T-cell (primary cell): ENCODE data around the gene EMP1. TPM values are rescaled to one million over a fixed set of nuclear protein-coding genes. Genes with fewer than 3 reads are reported as not detected.

Experiments
- ATAC-seq, 4 experiments: fragments of 200-7000 bp in 3 of 4; fragments of 150-1000 bp in 1 of 4; cut with Tn5 transposase; replicated peaks in 1 of 4; 1 replicate in 3 of 4; 2 replicates in 1 of 4; pipeline ENCODE4 v1.10.0; 2021; ENCODE audit warnings: moderate library complexity in 3 of 4, mild to moderate bottlenecking in 2 of 4, moderate number of reproducible peaks in 1 of 4
- CTCF ChIA-PET, 2 donors: fragments of 300-600 bp; sonication (Branson Sonifier 250); formaldehyde crosslinking; loops; one replicate each; lab custom pipeline; 2022; ENCODE audit warnings: antibody characterized with exemption in 2 of 2; lab: Charles Lee
- POLR2A ChIA-PET, 2 donors: fragments of 300-600 bp; sonication (Branson Sonifier 250); formaldehyde crosslinking; loops; one replicate each; lab custom pipeline; 2022; ENCODE audit warnings: antibody characterized with exemption in 2 of 2; lab: Charles Lee
- DNase-seq, 35 experiments: peaks; one replicate each; pipeline versions ENCODE4 v3.0.0 to v3.0.0-alpha.2; 2013 to 2023
- H3K27ac ChIP-seq: one replicate; pipeline ENCODE4 v1.5.1; 2013; ENCODE audit warnings: low read length
- H3K27me3 ChIP-seq, 2 experiments: replicated peaks in 1 of 2; 1 replicate in 1 of 2; 2 replicates in 1 of 2; pipeline versions ENCODE4 v1.6.1 to v1.7.0; 2013; ENCODE audit warnings: low read length in 1 of 2, mixed read lengths in 1 of 2; ENCODE audit not compliant: control insufficient read depth in 2 of 2, insufficient read depth in 2 of 2; ENCODE audit errors: extremely low read depth in 1 of 2
- H3K36me3 ChIP-seq, 2 donors: 1 replicate in 1 of 2; 2 replicates in 1 of 2; pipeline versions ENCODE4 v1.6.1 to v1.7.0; 2013; ENCODE audit warnings: low read length in 1 of 2; ENCODE audit not compliant: control insufficient read depth in 2 of 2, insufficient read depth in 1 of 2; ENCODE audit errors: extremely low read depth in 1 of 2
- H3K4me1 ChIP-seq, 2 experiments: 1 replicate in 1 of 2; 2 replicates in 1 of 2; pipeline versions ENCODE4 v1.6.1 to v1.7.0; 2013; ENCODE audit warnings: low read length in 2 of 2, mixed read lengths in 1 of 2; ENCODE audit not compliant: insufficient read depth in 2 of 2, control insufficient read depth in 1 of 2; ENCODE audit errors: extremely low read depth in 1 of 2
- H3K4me3 ChIP-seq, 2 donors: 1 replicate in 1 of 2; 2 replicates in 1 of 2; pipeline versions ENCODE4 v1.5.1 to v1.7.0; 2013; ENCODE audit warnings: mild to moderate bottlenecking in 2 of 2, low read length in 1 of 2, moderate library complexity in 1 of 2; ENCODE audit not compliant: control insufficient read depth in 1 of 2; ENCODE audit errors: extremely low read depth in 1 of 2
- H3K9me3 ChIP-seq: 2 replicates; pipeline ENCODE4 v1.7.0; 2013
- H3K27ac Mint-ChIP-seq, 2 donors: one replicate each; pipeline ENCODE4 v1.8.0; 2020 to 2021; ENCODE audit warnings: mild to moderate bottlenecking in 2 of 2, mixed read lengths in 2 of 2
- H3K27me3 Mint-ChIP-seq, 2 donors: one replicate each; pipeline ENCODE4 v1.8.0; 2021 to 2022; ENCODE audit warnings: mixed read lengths in 2 of 2
- H3K36me3 Mint-ChIP-seq: one replicate; pipeline ENCODE4 v1.8.0; 2021; ENCODE audit warnings: mixed read lengths
- H3K4me1 Mint-ChIP-seq, 3 donors: one replicate each; pipeline ENCODE4 v1.8.0; 2020 to 2022; ENCODE audit warnings: mixed read lengths in 3 of 3, mild to moderate bottlenecking in 1 of 3
- H3K4me3 Mint-ChIP-seq, 3 donors: one replicate each; pipeline ENCODE4 v1.8.0; 2020 to 2022; ENCODE audit warnings: mild to moderate bottlenecking in 3 of 3, mixed read lengths in 3 of 3, moderate library complexity in 3 of 3
- H3K9me3 Mint-ChIP-seq, 3 donors: one replicate each; pipeline ENCODE4 v1.8.0; 2020 to 2022; ENCODE audit warnings: mixed read lengths in 3 of 3
- WGBS: methylation state at CpG from one replicate; pipeline ENCODE4 v1.1.5; 2013; ENCODE audit warnings: missing lambda C conversion rate; ENCODE audit not compliant: insufficient coverage; 5-methylcytosine and 5-hydroxymethylcytosine counted together
- total RNA-seq, 35 experiments: library from RNA in 6 of 35; stranded (reverse) in 6 of 35; fragments of 120-200 nt in 1 of 35; gene quantifications; one replicate each; pipeline versions ENCODE4 v1.2.1 to v1.2.4 and lab custom pipeline; 2013 to 2026

EMP1 gene
- total RNA-seq, 5 donors from 2014 or later (not counting 1 experiment from before 2014, with no cell fraction given) = 1.4 to 5.4 (median 2.8) TPM

DNA sequence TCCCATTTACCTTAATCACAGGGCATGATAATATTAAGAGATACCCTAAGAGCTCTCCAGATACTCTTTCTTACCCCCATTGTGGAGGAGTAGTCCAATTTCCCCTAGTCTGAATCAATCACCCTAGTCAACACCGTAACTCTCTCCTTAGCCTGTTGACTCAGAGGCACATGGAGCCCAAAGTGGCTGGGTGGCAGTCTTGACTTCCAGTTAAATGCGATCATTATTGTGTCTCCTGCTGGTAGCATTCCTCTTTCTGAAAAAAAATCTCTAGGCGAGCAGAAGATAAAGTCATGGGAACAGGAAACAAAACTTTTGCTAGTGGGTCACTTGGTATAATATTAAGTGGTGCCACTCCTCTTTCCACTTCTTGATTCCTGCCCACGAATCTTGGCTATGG is 46.4 kb downstream of the EMP1 start:
- no peaks in the 10 kb centered on the region for H3K9me3 ChIP-seq
- CTCF ChIA-PET = interaction anchor here in 1 of 2 donors (0.6 kb wide), 1 partner anchor 551 kb away, joined by 3 read pairs; no protein-coding TSS in a partner anchor
- Mint-ChIP-seq H3K4me3 (no peak overlapping the region), H3K9me3 (no peaks in the 10 kb centered on the region), H3K4me1 (no peaks in the 10 kb centered on the region), H3K36me3 (no peaks in the 10 kb centered on the region), H3K27me3 (peaks cover 14 to 21% of the 10 kb centered on the region in 2 donors), H3K27ac (no peak overlapping the region)
- H3K27me3 ChIP-seq = peaks cover 2 to 3% of the 10 kb centered on the region in 2 experiments
- no peaks in the 10 kb centered on the region for H3K36me3 ChIP-seq
- no peaks in the 10 kb centered on the region for H3K4me1 ChIP-seq
- no peak overlapping the region for H3K27ac ChIP-seq
- WGBS = no CpG with 5 or more reads among the region's 4 CpGs
- H3K4me3 ChIP-seq = no peak overlapping the region
- POLR2A ChIA-PET = no interaction called here
- ATAC-seq = no peak
- DNase-seq = no peak

DNA sequence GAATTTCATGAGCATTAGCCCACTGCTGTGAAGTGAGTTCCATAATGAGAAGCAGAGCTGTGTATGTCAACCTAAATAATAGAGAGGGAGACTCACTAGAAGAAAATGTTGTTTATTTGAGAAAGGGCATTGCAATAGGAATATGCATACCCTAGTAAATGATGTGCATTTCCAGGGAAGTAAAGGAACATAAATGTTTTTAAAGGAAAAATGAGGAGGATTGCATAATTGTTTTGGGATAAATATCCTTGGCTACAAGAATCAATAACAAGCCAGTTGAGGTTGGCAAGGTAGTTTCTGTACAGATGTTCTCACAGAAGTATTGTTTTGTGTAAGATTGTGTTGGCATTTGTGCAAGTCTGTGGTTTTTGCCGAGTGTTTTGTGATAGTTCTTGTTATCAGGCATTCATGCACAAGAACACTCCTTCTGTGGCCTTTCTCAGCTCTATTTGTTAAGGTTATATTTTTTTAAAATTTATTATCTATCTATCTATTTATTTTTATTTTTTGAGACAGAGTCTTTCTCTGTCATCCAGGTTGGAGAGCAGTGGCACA is 47.1 kb downstream of the EMP1 start:
- Mint-ChIP-seq H3K9me3 (no peaks in the 10 kb centered on the region), H3K27me3 (peaks cover 18 to 21% of the 10 kb centered on the region in 2 donors), H3K36me3 (no peaks in the 10 kb centered on the region), H3K4me3 (no peak overlapping the region), H3K4me1 (no peaks in the 10 kb centered on the region), H3K27ac (no peak overlapping the region)
- DNase-seq (no peak), ATAC-seq (no peak)
- Histone ChIP-seq H3K4me1 (no peaks in the 10 kb centered on the region), H3K4me3 (no peak overlapping the region), H3K27me3 (peaks cover 0 to 3% of the 10 kb centered on the region in 2 experiments), H3K27ac (no peak overlapping the region), H3K9me3 (no peaks in the 10 kb centered on the region), H3K36me3 (no peaks in the 10 kb centered on the region)
- CTCF ChIA-PET = no interaction called here
- no CpG with 5 or more reads among the region's 1 CpG for WGBS
- POLR2A ChIA-PET = no interaction called here

DNA sequence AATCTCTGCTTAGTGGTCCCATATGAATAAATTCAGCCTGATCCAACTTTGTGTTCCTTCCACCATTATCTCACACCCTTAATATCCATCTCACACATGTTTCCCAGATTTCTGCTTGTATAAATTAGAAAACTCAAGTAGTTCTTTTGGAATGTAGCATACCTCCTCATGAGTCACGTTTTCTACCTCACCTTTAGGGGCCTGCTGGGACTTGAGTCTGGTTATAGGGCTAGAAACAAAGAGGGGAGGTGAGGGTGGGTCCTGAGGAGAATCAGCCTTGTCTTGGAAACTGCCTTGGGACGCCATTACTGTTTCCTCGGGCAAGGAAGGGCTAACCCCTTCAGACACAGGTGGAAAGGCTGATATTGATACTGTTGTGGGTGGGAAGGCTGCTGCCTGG is 51.1 kb downstream of the EMP1 start:
- WGBS = 80% methylated on average over 1 of the region's 3 CpGs
- Mint-ChIP-seq H3K27me3 (peaks cover 24 to 27% of the 10 kb centered on the region in 2 donors), H3K9me3 (no peaks in the 10 kb centered on the region), H3K36me3 (no peaks in the 10 kb centered on the region), H3K27ac (no peak overlapping the region), H3K4me1 (no peaks in the 10 kb centered on the region), H3K4me3 (no peak overlapping the region)
- H3K4me1 ChIP-seq = no peaks in the 10 kb centered on the region
- DNase-seq (no peak), ATAC-seq (no peak)
- H3K4me3 ChIP-seq = no peak overlapping the region
- H3K36me3 ChIP-seq = no peaks in the 10 kb centered on the region
- ChIA-PET CTCF (interaction anchor here in 1 of 2 donors (2.4 kb wide), 1 partner anchor 8 kb away, joined by 10 read pairs; no protein-coding TSS in a partner anchor), POLR2A (no interaction called here)
- no peak overlapping the region for H3K27ac ChIP-seq
- H3K27me3 ChIP-seq = peaks cover 0 to 9% of the 10 kb centered on the region in 2 experiments
- H3K9me3 ChIP-seq = no peaks in the 10 kb centered on the region

DNA sequence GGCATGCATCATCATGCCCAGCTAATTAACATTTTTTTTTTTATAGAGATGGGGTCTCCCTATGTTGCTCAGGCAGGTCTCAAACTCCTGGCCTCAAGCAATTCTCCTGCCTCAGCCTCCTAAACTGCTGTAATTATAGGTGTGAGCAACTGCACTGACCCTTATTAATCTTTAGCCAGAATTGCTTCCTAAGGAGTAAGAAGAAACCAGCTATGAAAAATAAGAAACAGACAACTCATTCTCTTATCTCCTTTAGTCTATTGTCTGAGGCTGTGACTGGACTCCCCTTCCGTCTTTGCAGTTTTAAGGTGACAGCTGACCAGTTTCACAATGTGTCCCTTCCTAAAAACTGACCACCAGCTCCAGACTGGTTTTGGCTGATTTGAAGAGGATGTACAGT is 52.4 kb downstream of the EMP1 start:
- WGBS = no CpG with 5 or more reads among the region's 1 CpG
- H3K36me3 Mint-ChIP-seq = no peaks in the 10 kb centered on the region
- POLR2A ChIA-PET = no interaction called here
- Histone ChIP-seq H3K36me3 (no peaks in the 10 kb centered on the region), H3K27me3 (peaks cover 0 to 9% of the 10 kb centered on the region in 2 experiments), H3K27ac (no peak overlapping the region), H3K4me1 (no peaks in the 10 kb centered on the region), H3K9me3 (no peaks in the 10 kb centered on the region), H3K4me3 (no peak overlapping the region)
- H3K27me3 Mint-ChIP-seq = peaks cover 20 to 27% of the 10 kb centered on the region in 2 donors
- H3K9me3 Mint-ChIP-seq = no peaks in the 10 kb centered on the region
- CTCF ChIA-PET = interaction anchor here in 1 of 2 donors (0.5 kb wide), 1 partner anchor 1667 kb away, joined by 9 read pairs; no protein-coding TSS in a partner anchor
- H3K4me3 Mint-ChIP-seq = no peak overlapping the region
- H3K27ac Mint-ChIP-seq = no peak overlapping the region
- DNase-seq (no peak), ATAC-seq (no peak)
- H3K4me1 Mint-ChIP-seq = no peaks in the 10 kb centered on the region

DNA sequence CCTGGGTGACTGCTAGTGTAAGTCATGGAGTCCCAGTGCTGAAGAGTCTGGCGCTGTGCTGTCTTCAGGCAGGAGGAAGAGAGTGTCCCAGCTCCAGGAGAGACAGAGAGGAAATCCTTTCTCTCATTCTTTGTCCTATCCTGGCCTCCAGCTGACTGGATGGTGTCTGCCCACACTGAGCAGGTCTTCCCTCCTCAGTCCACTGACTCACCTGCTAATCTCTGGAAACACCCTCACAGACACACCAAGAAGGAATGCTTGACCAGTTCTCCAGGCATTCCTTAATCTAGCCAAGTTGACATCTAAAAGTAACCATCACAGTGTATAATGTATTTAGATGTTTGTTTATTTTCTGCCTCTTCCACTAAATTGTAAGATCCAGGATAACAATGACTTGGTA is 53.9 kb downstream of the EMP1 start:
- POLR2A ChIA-PET = no interaction called here
- Histone ChIP-seq H3K4me1 (no peaks in the 10 kb centered on the region), H3K4me3 (no peak overlapping the region), H3K36me3 (no peaks in the 10 kb centered on the region), H3K27ac (no peak overlapping the region), H3K9me3 (no peaks in the 10 kb centered on the region), H3K27me3 (peaks cover 0 to 9% of the 10 kb centered on the region in 2 experiments)
- Mint-ChIP-seq H3K36me3 (no peaks in the 10 kb centered on the region), H3K9me3 (no peaks in the 10 kb centered on the region), H3K27ac (no peak overlapping the region), H3K4me3 (no peak overlapping the region), H3K27me3 (peaks cover 18 to 22% of the 10 kb centered on the region in 2 donors), H3K4me1 (no peaks in the 10 kb centered on the region)
- ATAC-seq (no peak), DNase-seq (no peak)
- CTCF ChIA-PET = no interaction called here
- WGBS = 86% methylated on average over 1 of the region's 1 CpG

DNA sequence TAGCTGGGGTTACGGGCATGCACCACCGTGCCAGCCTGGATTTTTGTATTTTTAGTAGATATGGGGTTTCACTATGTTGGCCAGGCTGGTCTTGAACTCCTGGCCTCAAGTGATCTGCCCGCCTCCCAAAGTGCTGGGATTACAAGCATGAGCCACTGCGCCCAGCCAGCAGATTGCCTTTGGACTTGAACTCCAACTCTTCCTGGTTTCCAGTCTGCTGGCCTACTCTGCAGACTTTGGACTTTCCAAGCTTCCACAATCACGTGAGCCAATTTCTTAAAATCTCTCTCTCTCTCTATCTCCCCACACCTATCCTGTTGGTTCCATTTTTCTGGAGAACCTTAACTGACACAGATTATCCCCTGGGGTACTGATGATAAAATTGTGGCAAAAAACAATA is 55.0 kb downstream of the EMP1 start:
- Mint-ChIP-seq H3K27ac (no peak overlapping the region), H3K9me3 (no peaks in the 10 kb centered on the region)

More for the DNA sequence above, 55.0 kb downstream of the EMP1 start:
- Mint-ChIP-seq H3K4me1 (peaks cover 0 to 4% (median 3%) of the 10 kb centered on the region in 3 donors), H3K36me3 (no peaks in the 10 kb centered on the region), H3K4me3 (no peak overlapping the region), H3K27me3 (peaks cover 18 to 22% of the 10 kb centered on the region in 2 donors)
- no peak for DNase-seq
- H3K9me3 ChIP-seq = no peaks in the 10 kb centered on the region
- no peaks in the 10 kb centered on the region for H3K36me3 ChIP-seq
- H3K4me3 ChIP-seq = no peak overlapping the region
- WGBS = 90% methylated on average over 2 of the region's 5 CpGs
- peaks cover 0 to 6% of the 10 kb centered on the region in 2 experiments for H3K4me1 ChIP-seq
- ChIA-PET POLR2A (no interaction called here), CTCF (no interaction called here)
- peaks cover 0 to 16% of the 10 kb centered on the region in 2 experiments for H3K27me3 ChIP-seq
- no peak for ATAC-seq
- H3K27ac ChIP-seq = no peak overlapping the region
